Suprapubic skin (tissue), 4 donors: ENCODE data around the gene AGAP9. TPM values are rescaled to one million over a fixed set of nuclear protein-coding genes. Genes with fewer than 3 reads are reported as not detected.

Source experiments
- DNase-seq, 2 donors: peaks; one replicate each; pipeline ENCODE4 v3.0.0-alpha.2; 2019; ENCODE audit warnings: low spot score in 2 of 2
- H3K27ac ChIP-seq: fragments of 200-600 bp; sonication (generic); one replicate; pipeline ENCODE4 v1.5.1; 2019
- H3K27me3 ChIP-seq: fragments of 200-600 bp; sonication (generic); one replicate; pipeline ENCODE4 v1.5.1; 2019
- H3K36me3 ChIP-seq: fragments of 200-600 bp; sonication (generic); one replicate; pipeline ENCODE4 v1.5.1; 2019
- H3K4me1 ChIP-seq: fragments of 200-600 bp; sonication (generic); one replicate; pipeline ENCODE4 v1.5.1; 2019
- H3K4me3 ChIP-seq: fragments of 200-600 bp; sonication (generic); one replicate; pipeline ENCODE4 v1.5.1; 2019; ENCODE audit warnings: mild to moderate bottlenecking
- H3K9me3 ChIP-seq: fragments of 200-600 bp; sonication (generic); one replicate; pipeline ENCODE4 v1.5.1; 2019
- CTCF ChIP-seq, 2 donors: fragments of 200-600 bp in 1 of 2; fragments of 450-650 bp in 1 of 2; sonication (generic) in 1 of 2; IDR thresholded peaks; one replicate each; pipeline ENCODE4 v1.5.1; 2016 to 2019; ENCODE audit warnings: antibody characterized with exemption in 2 of 2, mild to moderate bottlenecking in 1 of 2, moderate library complexity in 1 of 2
- EP300 ChIP-seq: sonication (generic); formaldehyde crosslinking; IDR thresholded peaks from one replicate; pipeline ENCODE4 v1.6.1; 2017; ENCODE audit warnings: antibody characterized with exemption
- POLR2A ChIP-seq, 2 donors: fragments of 450-650 bp; IDR thresholded peaks; one replicate each; pipeline ENCODE4 v1.6.1; 2017; ENCODE audit warnings: antibody characterized with exemption in 2 of 2, mild to moderate bottlenecking in 2 of 2, moderate library complexity in 2 of 2
- POLR2AphosphoS5 ChIP-seq, 3 donors: sonication (generic); formaldehyde crosslinking; IDR thresholded peaks; one replicate each; pipeline ENCODE4 v1.6.1; 2017; ENCODE audit warnings: antibody characterized with exemption in 3 of 3
- WGBS: methylation state at CpG from one replicate; pipeline ENCODE4 v1.1.5; 2018; 5-methylcytosine and 5-hydroxymethylcytosine counted together
- total RNA-seq, 4 donors: library from RNA; depleted of rRNA; stranded (reverse); fragments of >200 nt; gene quantifications; one replicate each; pipeline ENCODE4 v1.1.0, GENCODE V29; 2016

AGAP9 gene
- total RNA-seq, 4 donors from 2014 or later = 2.7 to 55.4 (median 11.0) TPM

- WGBS = 79% methylated on average over 4 of the region's 4 CpGs
- no peaks in the 10 kb centered on the region for H3K9me3 ChIP-seq
- H3K4me1 ChIP-seq = no peaks in the 10 kb centered on the region
- peaks cover 3% of the 10 kb centered on the region for H3K27me3 ChIP-seq
- H3K4me3 ChIP-seq = no peak overlapping the region
- H3K27ac ChIP-seq = no peak overlapping the region
- H3K36me3 ChIP-seq = no peaks in the 10 kb centered on the region
- no peak for DNase-seq
- TF ChIP-seq CTCF (IDR thresholded peaks at IDR 0.05) (no peak), EP300 (no peak), POLR2A (IDR thresholded peaks at IDR 0.05) (no peak), POLR2AphosphoS5 (IDR thresholded peaks at IDR 0.05) (no peak)
Measured at GRCh38 chr10:47458466-47459154, 64.8 kb downstream of the AGAP9 start.

- TF ChIP-seq POLR2A (IDR thresholded peaks at IDR 0.05) (no peak), EP300 (no peak), CTCF (IDR thresholded peaks at IDR 0.05) (no peak), POLR2AphosphoS5 (IDR thresholded peaks at IDR 0.05) (no peak)
- Histone ChIP-seq H3K36me3 (no peaks in the 10 kb centered on the region), H3K9me3 (no peaks in the 10 kb centered on the region), H3K4me3 (no peak overlapping the region), H3K27me3 (peaks cover 3% of the 10 kb centered on the region), H3K27ac (no peak overlapping the region), H3K4me1 (no peaks in the 10 kb centered on the region)
- WGBS = 94% methylated on average over 1 of the region's 1 CpG
- DNase-seq = peak; percentile 31 to 56
Measured at GRCh38 chr10:47457826-47458225, 65.6 kb downstream of the AGAP9 start.

GRCh38 chr10:47457528-47457820, 66.0 kb downstream of the AGAP9 start:
- WGBS = 100% methylated on average over 1 of the region's 1 CpG
- no peak overlapping the region for H3K4me3 ChIP-seq
- no peaks in the 10 kb centered on the region for H3K9me3 ChIP-seq
- H3K4me1 ChIP-seq = no peaks in the 10 kb centered on the region
- TF ChIP-seq CTCF (IDR thresholded peaks at IDR 0.05) (no peak), EP300 (no peak), POLR2A (IDR thresholded peaks at IDR 0.05) (no peak), POLR2AphosphoS5 (IDR thresholded peaks at IDR 0.05) (no peak)
- H3K27me3 ChIP-seq = peaks cover 3% of the 10 kb centered on the region
- H3K27ac ChIP-seq = no peak overlapping the region
- no peaks in the 10 kb centered on the region for H3K36me3 ChIP-seq
- peak; percentile 27 to 68 for DNase-seq

GRCh38 chr10:47456794-47457527, 66.5 kb downstream of the AGAP9 start:
- H3K27ac ChIP-seq = no peak overlapping the region
- WGBS = 95% methylated on average over 5 of the region's 6 CpGs
- peak in 1 of 2 donors; percentile 39 for DNase-seq

More at GRCh38 chr10:47456794-47457527, 66.5 kb downstream of the AGAP9 start:
- Histone ChIP-seq H3K4me1 (no peaks in the 10 kb centered on the region), H3K27me3 (peaks cover 3% of the 10 kb centered on the region), H3K4me3 (no peak overlapping the region), H3K36me3 (no peaks in the 10 kb centered on the region), H3K9me3 (no peaks in the 10 kb centered on the region)
- TF ChIP-seq POLR2A (IDR thresholded peaks at IDR 0.05) (no peak), EP300 (no peak), CTCF (IDR thresholded peaks at IDR 0.05) (no peak), POLR2AphosphoS5 (IDR thresholded peaks at IDR 0.05) (no peak)
